Neural progenitor cell (in vitro differentiated cells): ENCODE results near the gene CCDC178. TPM values are rescaled to one million over a fixed set of nuclear protein-coding genes. Genes with fewer than 3 reads are reported as not detected.

Experiments
- DNase-seq: peaks from one replicate; pipeline ENCODE4 v3.0.0-alpha.2; 2016; ENCODE audit warnings: low spot score
- H2AFZ ChIP-seq: fragments of 200-600 bp; sonication (generic); replicated peaks from 2 replicates; pipeline ENCODE4 v1.6.1; 2016; ENCODE audit warnings: antibody characterized with exemption
- H3F3A ChIP-seq: fragments of 200-600 bp; sonication (generic); 2 replicates; pipeline ENCODE4 v1.6.1; 2016; ENCODE audit warnings: antibody characterized with exemption, low read depth
- H3K27ac ChIP-seq: fragments of 200-600 bp; sonication (generic); 2 replicates; pipeline ENCODE4 v1.5.1; 2016; ENCODE audit warnings: mild to moderate bottlenecking
- H3K27me3 ChIP-seq: fragments of 200-600 bp; sonication (generic); 2 replicates; pipeline ENCODE4 v1.6.1; 2016; ENCODE audit warnings: mild to moderate bottlenecking, moderate library complexity
- H3K36me3 ChIP-seq: fragments of 200-600 bp; sonication (generic); 2 replicates; pipeline ENCODE4 v1.5.1; 2016
- H3K4me1 ChIP-seq: fragments of 200-600 bp; sonication (generic); 2 replicates; pipeline ENCODE4 v1.6.1; 2016; ENCODE audit warnings: mixed run types
- H3K4me2 ChIP-seq: fragments of 200-600 bp; sonication (generic); 2 replicates; pipeline ENCODE4 v1.6.1; 2016
- H3K4me3 ChIP-seq: fragments of 200-600 bp; sonication (generic); 2 replicates; pipeline ENCODE4 v1.5.1; 2016
- H3K79me2 ChIP-seq: fragments of 200-600 bp; sonication (generic); 2 replicates; pipeline ENCODE4 v1.6.1; 2016; ENCODE audit warnings: low read depth
- H3K9ac ChIP-seq: fragments of 200-600 bp; sonication (generic); 2 replicates; pipeline ENCODE4 v1.6.1; 2016
- H3K9me3 ChIP-seq: fragments of 200-600 bp; sonication (generic); 2 replicates; pipeline ENCODE4 v1.5.1; 2016; ENCODE audit warnings: low read depth
- H4K20me1 ChIP-seq: fragments of 200-600 bp; sonication (generic); 2 replicates; pipeline ENCODE4 v1.6.1; 2016; ENCODE audit warnings: low read depth
- H3K27ac Mint-ChIP-seq: 3 replicates; pipeline ENCODE4 v1.8.0; 2021; ENCODE audit warnings: mixed read lengths
- H3K27me3 Mint-ChIP-seq: 2 replicates; pipeline ENCODE4 v1.8.0; 2022; ENCODE audit warnings: low read depth, mild to moderate bottlenecking, inconsistent platforms, moderate library complexity, mixed read lengths; ENCODE audit not compliant: insufficient read depth
- H3K36me3 Mint-ChIP-seq: 3 replicates; pipeline ENCODE4 v1.8.0; 2021; ENCODE audit warnings: mixed read lengths
- H3K4me1 Mint-ChIP-seq: 3 replicates; pipeline ENCODE4 v1.8.0; 2021; ENCODE audit warnings: mixed read lengths
- H3K4me3 Mint-ChIP-seq: 3 replicates; pipeline ENCODE4 v1.8.0; 2021; ENCODE audit warnings: mild to moderate bottlenecking, moderate library complexity, mixed read lengths
- H3K9me3 Mint-ChIP-seq: 3 replicates; pipeline ENCODE4 v1.8.0; 2020; ENCODE audit warnings: mixed read lengths
- CTCF ChIP-seq: fragments of 200-600 bp; sonication (generic); IDR thresholded peaks from 2 replicates; pipeline ENCODE4 v1.5.1; 2017; ENCODE audit warnings: antibody characterized with exemption, mild to moderate bottlenecking
- EZH2 ChIP-seq: fragments of 200-600 bp; sonication (generic); IDR thresholded peaks from 2 replicates; pipeline ENCODE4 v1.6.1; 2017; ENCODE audit warnings: antibody characterized with exemption, mild to moderate bottlenecking, moderate library complexity
- EZH2phosphoT487 ChIP-seq: fragments of 200-600 bp; sonication (generic); IDR thresholded peaks from 2 replicates; pipeline ENCODE4 v1.6.1; 2017; ENCODE audit warnings: antibody characterized with exemption
- total RNA-seq: library from RNA; depleted of rRNA; stranded (reverse); fragments of >200 nt; gene quantifications from 2 replicates; pipeline ENCODE4 v1.2.3, GENCODE V29; 2015; ENCODE audit warnings: low replicate concordance

The CCDC178 gene
- total RNA-seq, 1 donor from 2014 or later: 0.51 TPM

GRCh38 chr18:32902568-32903330 is 537.8 kb downstream of the CCDC178 start:
- no peaks in the 10 kb centered on the region for H3F3A ChIP-seq
- no peaks in the 10 kb centered on the region for H3K9me3 ChIP-seq
- no peak overlapping the region for H3K4me3 Mint-ChIP-seq
- no peak overlapping the region for H3K9ac ChIP-seq
- no peaks in the 10 kb centered on the region for H3K27me3 Mint-ChIP-seq
- H3K4me1 Mint-ChIP-seq: peaks cover 6% of the 10 kb centered on the region
- TF ChIP-seq CTCF (no peak), EZH2 (no peak), EZH2phosphoT487 (no peak)
- H3K4me1 ChIP-seq: no peaks in the 10 kb centered on the region
- no peak overlapping the region for H2AFZ ChIP-seq
- no peak overlapping the region for H3K4me3 ChIP-seq
- H3K36me3 ChIP-seq: no peaks in the 10 kb centered on the region
- H4K20me1 ChIP-seq: no peaks in the 10 kb centered on the region
- H3K36me3 Mint-ChIP-seq: peaks cover 5% of the 10 kb centered on the region
- H3K27me3 ChIP-seq: no peaks in the 10 kb centered on the region
- peaks cover 15% of the 10 kb centered on the region for H3K9me3 Mint-ChIP-seq
- no peak overlapping the region for H3K4me2 ChIP-seq
- H3K79me2 ChIP-seq: no peaks in the 10 kb centered on the region
- DNase-seq: no peak
- no peak overlapping the region for H3K27ac ChIP-seq
- H3K27ac Mint-ChIP-seq: no peak overlapping the region

GRCh38 chr18:32899819-32900218 is 540.7 kb downstream of the CCDC178 start:
- peaks cover 5% of the 10 kb centered on the region for H3K36me3 Mint-ChIP-seq
- H3K4me2 ChIP-seq: no peak overlapping the region
- TF ChIP-seq EZH2phosphoT487: no peak
- TF ChIP-seq EZH2: no peak
- no peak for TF ChIP-seq CTCF
- no peak overlapping the region for H3K27ac ChIP-seq
- no peak for DNase-seq
- no peak overlapping the region for H3K4me3 ChIP-seq
- no peaks in the 10 kb centered on the region for H3K27me3 ChIP-seq
- no peaks in the 10 kb centered on the region for H3K79me2 ChIP-seq
- H3K36me3 ChIP-seq: no peaks in the 10 kb centered on the region
- no peaks in the 10 kb centered on the region for H3K4me1 Mint-ChIP-seq
- H4K20me1 ChIP-seq: no peaks in the 10 kb centered on the region
- no peaks in the 10 kb centered on the region for H3K4me1 ChIP-seq
- H3F3A ChIP-seq: no peaks in the 10 kb centered on the region
- H3K27me3 Mint-ChIP-seq: no peaks in the 10 kb centered on the region
- no peak overlapping the region for H3K4me3 Mint-ChIP-seq
- no peaks in the 10 kb centered on the region for H3K9me3 ChIP-seq
- H3K9me3 Mint-ChIP-seq: peaks cover 31% of the 10 kb centered on the region
- H3K27ac Mint-ChIP-seq: no peak overlapping the region
- H2AFZ ChIP-seq: no peak overlapping the region
- H3K9ac ChIP-seq: no peak overlapping the region

- Histone ChIP-seq H3K4me2 (no peak overlapping the region), H3K27me3 (no peaks in the 10 kb centered on the region), H3K4me1 (no peaks in the 10 kb centered on the region), H3K9me3 (no peaks in the 10 kb centered on the region), H3K4me3 (no peak overlapping the region), H2AFZ (no peak overlapping the region), H3K36me3 (no peaks in the 10 kb centered on the region), H3K9ac (no peak overlapping the region), H3K27ac (no peak overlapping the region), H3K79me2 (no peaks in the 10 kb centered on the region), H4K20me1 (no peaks in the 10 kb centered on the region), H3F3A (no peaks in the 10 kb centered on the region)
- peaks cover 5% of the 10 kb centered on the region for H3K36me3 Mint-ChIP-seq
- TF ChIP-seq CTCF (no peak), EZH2phosphoT487 (no peak), EZH2 (no peak)
- no peaks in the 10 kb centered on the region for H3K4me1 Mint-ChIP-seq
- H3K4me3 Mint-ChIP-seq: no peak overlapping the region
- H3K27me3 Mint-ChIP-seq: no peaks in the 10 kb centered on the region
- peaks cover 31% of the 10 kb centered on the region for H3K9me3 Mint-ChIP-seq
- DNase-seq: no peak
- H3K27ac Mint-ChIP-seq: no peak overlapping the region
These were observed 543.6 kb downstream of the CCDC178 start for GRCh38 chr18:32896776-32897547.
